GM23338 (cell line): ENCODE data around the gene BMP8B. TPM values are rescaled to one million over a fixed set of nuclear protein-coding genes. Genes with fewer than 3 reads are reported as not detected.

Experiments used
- CREB1 ChIP-seq: fragments of 250-450 bp; sonication (Bioruptor Pico); IDR thresholded peaks from 2 replicates; pipeline ENCODE4 v1.5.0; 2020; ENCODE audit warnings: low read depth, mild to moderate bottlenecking, moderate library complexity
- ETS1 ChIP-seq: IDR thresholded peaks from 2 replicates; pipeline ENCODE4 v1.6.1; 2016; ENCODE audit warnings: antibody characterized with exemption
- EZH2 ChIP-seq: fragments of 200-600 bp; sonication (generic); IDR thresholded peaks from one replicate; pipeline ENCODE4 v1.8.0; 2017; ENCODE audit warnings: antibody characterized with exemption, mild to moderate bottlenecking, low read depth; ENCODE audit not compliant: unreplicated experiment
- JUNB ChIP-seq: IDR thresholded peaks from one replicate; pipeline ENCODE4 v1.6.1; 2016; ENCODE audit warnings: antibody characterized with exemption; ENCODE audit not compliant: unreplicated experiment
- NANOG ChIP-seq: IDR thresholded peaks from 2 replicates; pipeline ENCODE4 v1.6.1; 2016; ENCODE audit warnings: antibody characterized with exemption, borderline replicate concordance
- POLR2AphosphoS5 ChIP-seq: IDR thresholded peaks from 2 replicates; pipeline ENCODE4 v1.6.1; 2016; ENCODE audit warnings: antibody characterized with exemption, low read depth
- REST ChIP-seq: IDR thresholded peaks from one replicate; pipeline ENCODE4 v1.6.1; 2018; ENCODE audit warnings: antibody characterized with exemption; ENCODE audit not compliant: unreplicated experiment
- STAT1 ChIP-seq: IDR thresholded peaks from one replicate; pipeline ENCODE4 v1.6.1; 2016; ENCODE audit warnings: antibody characterized with exemption; ENCODE audit not compliant: unreplicated experiment
- ZNF114 ChIP-seq: fragments of 250-450 bp; sonication (Bioruptor Pico); IDR thresholded peaks from 2 replicates; pipeline ENCODE4 v1.5.0; 2020; ENCODE audit warnings: mild to moderate bottlenecking, moderate library complexity
- ZNF331 ChIP-seq: fragments of 250-450 bp; sonication (Bioruptor Pico); IDR thresholded peaks from 2 replicates; pipeline ENCODE4 v1.5.0; 2020; ENCODE audit warnings: low read depth, mild to moderate bottlenecking, moderate library complexity
- ZNF462 ChIP-seq: fragments of 250-450 bp; sonication (Bioruptor Pico); IDR thresholded peaks from 2 replicates; pipeline ENCODE4 v1.5.0; 2020; ENCODE audit warnings: mild to moderate bottlenecking, moderate library complexity
- polyA plus RNA-seq: library from polyadenylated mRNA; unstranded; fragments of >200 nt; fragmentation: Nextera tagmentation; extraction: Ambion mirVana; gene quantifications from 2 replicates; pipeline ENCODE4 v1.2.1, GENCODE V29; 2016
- total RNA-seq: library from RNA; depleted of rRNA; stranded (reverse); fragments of >200 nt; shearing (Covaris generic); gene quantifications from 2 replicates; pipeline ENCODE4 v1.2.3, GENCODE V29; 2014

The BMP8B gene
- total and polyA plus RNA-seq, 2 experiments from 2014 or later, result 0.16 to 0.90 TPM

- TF ChIP-seq ZNF462 (no peak), ZNF331 (no peak), ZNF114 (CRISPR knock-in tag) (no peak), NANOG (no peak), EZH2 (no peak), JUNB (no peak), ETS1 (no peak), REST (no peak), STAT1 (no peak), CREB1 (CRISPR knock-in tag) (no peak), POLR2AphosphoS5 (no peak)
These were observed 55.5 kb downstream of the BMP8B start (continued) for GRCh38 chr1:39733161-39733560.
